Stimulated activated effector memory CD8-positive, alpha-beta T cell treated with anti-CD3 and anti-CD28 coated beads, Interleukin-12 subunit alpha, Interleukin-12 subunit beta, amount 100 ng/mL, for 72 hours (primary cell): ENCODE data around the gene KHDRBS2.

Source experiments
- ATAC-seq: fragments of 150-1000 bp; cut with Tn5 transposase; 2 replicates; pipeline ENCODE4 v1.10.0; 2021
- DNase-seq, 2 donors: peaks; one replicate each; pipeline ENCODE4 v3.0.0; 2021 to 2022; ENCODE audit warnings: low spot score in 2 of 2
- H3K27ac Mint-ChIP-seq: one replicate; pipeline ENCODE4 v1.8.0; 2022; ENCODE audit warnings: mild to moderate bottlenecking, mixed read lengths
- H3K36me3 Mint-ChIP-seq: one replicate; pipeline ENCODE4 v1.8.0; 2022; ENCODE audit warnings: mild to moderate bottlenecking, mixed read lengths
- H3K4me1 Mint-ChIP-seq: one replicate; pipeline ENCODE4 v1.8.0; 2022; ENCODE audit warnings: mixed read lengths
- H3K4me3 Mint-ChIP-seq: one replicate; pipeline ENCODE4 v1.8.0; 2022; ENCODE audit warnings: mild to moderate bottlenecking, mixed read lengths
- H3K9me3 Mint-ChIP-seq: one replicate; pipeline ENCODE4 v1.8.0; 2022; ENCODE audit warnings: mixed read lengths

The KHDRBS2 gene

GRCh38 chr6:61751986-61752385 lies 534.0 kb downstream of the KHDRBS2 start:
- ATAC-seq (no peak), DNase-seq (no peak)
- Mint-ChIP-seq H3K9me3 (peaks cover 13% of the 10 kb centered on the region), H3K4me3 (no peak overlapping the region), H3K36me3 (no peaks in the 10 kb centered on the region), H3K27ac (no peak overlapping the region), H3K4me1 (no peaks in the 10 kb centered on the region)

GRCh38 chr6:61745994-61746393 lies 540.0 kb downstream of the KHDRBS2 start:
- no peak overlapping the region for H3K4me3 Mint-ChIP-seq
- peaks cover 9% of the 10 kb centered on the region for H3K9me3 Mint-ChIP-seq

DNA sequence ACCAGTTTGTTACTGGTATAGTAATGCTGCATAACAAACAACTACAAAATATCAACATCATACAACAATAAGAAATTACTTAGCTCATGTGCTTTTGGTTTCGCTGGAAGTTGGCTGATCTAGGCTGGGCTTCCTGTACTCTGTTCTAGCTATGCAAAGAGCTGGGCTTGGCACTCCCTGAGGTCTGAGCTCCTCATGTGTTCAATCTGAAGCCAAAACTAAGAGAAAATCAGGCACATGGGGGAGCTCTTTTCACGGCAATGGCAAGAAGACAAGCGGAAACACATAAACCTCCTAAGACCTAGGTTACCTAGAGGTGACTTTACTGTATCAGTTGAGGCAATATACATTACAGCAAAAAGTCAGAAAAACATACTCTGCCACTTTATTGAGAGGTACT lies 574.2 kb downstream of the KHDRBS2 start:
- peaks cover 21% of the 10 kb centered on the region for H3K9me3 Mint-ChIP-seq
- no peaks in the 10 kb centered on the region for H3K4me1 Mint-ChIP-seq
- no peak overlapping the region for H3K27ac Mint-ChIP-seq
- DNase-seq (no peak), ATAC-seq (no peak)
- no peak overlapping the region for H3K4me3 Mint-ChIP-seq
- no peaks in the 10 kb centered on the region for H3K36me3 Mint-ChIP-seq

More at GRCh38 chr6:61745994-61746393, 540.0 kb downstream of the KHDRBS2 start:
- no peak for DNase-seq
- ATAC-seq = no peak
- Mint-ChIP-seq H3K4me1 (no peaks in the 10 kb centered on the region), H3K36me3 (no peaks in the 10 kb centered on the region), H3K27ac (no peak overlapping the region)

GRCh38 chr6:61688165-61688564 lies 597.9 kb downstream of the KHDRBS2 start:
- DNase-seq (no peak), ATAC-seq (no peak)
- no peak overlapping the region for H3K4me3 Mint-ChIP-seq
- no peak overlapping the region for H3K27ac Mint-ChIP-seq
- H3K36me3 Mint-ChIP-seq = no peaks in the 10 kb centered on the region
- H3K4me1 Mint-ChIP-seq = no peaks in the 10 kb centered on the region
- H3K9me3 Mint-ChIP-seq = peaks cover 10% of the 10 kb centered on the region

GRCh38 chr6:61682562-61682961 lies 603.5 kb downstream of the KHDRBS2 start:
- no peaks in the 10 kb centered on the region for H3K4me1 Mint-ChIP-seq
- no peak for DNase-seq

DNA sequence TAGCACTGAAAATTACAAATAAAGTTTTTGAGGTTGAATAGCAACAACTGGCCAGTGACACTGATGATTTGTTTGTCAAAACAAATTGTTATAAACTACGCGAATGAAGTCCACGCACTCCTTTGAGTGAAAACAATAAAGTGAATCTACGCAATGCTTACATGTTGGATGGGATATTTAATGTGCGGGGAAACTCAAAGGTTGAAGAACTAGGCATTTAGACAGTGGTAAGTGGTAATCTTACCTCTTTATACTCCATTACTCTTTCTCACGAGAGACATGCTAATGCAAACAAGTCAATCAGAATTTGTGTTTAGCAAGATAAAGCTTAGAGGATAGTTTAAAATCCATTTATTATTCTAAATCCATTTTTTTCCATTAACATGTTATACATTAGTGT lies 606.4 kb downstream of the KHDRBS2 start:
- H3K36me3 Mint-ChIP-seq = no peaks in the 10 kb centered on the region

More at GRCh38 chr6:61682562-61682961, 603.5 kb downstream of the KHDRBS2 start:
- no peak for ATAC-seq
- Mint-ChIP-seq H3K36me3 (no peaks in the 10 kb centered on the region), H3K27ac (no peak overlapping the region), H3K4me3 (no peak overlapping the region), H3K9me3 (peaks cover 13% of the 10 kb centered on the region)

GRCh38 chr6:61675734-61676133 lies 610.3 kb downstream of the KHDRBS2 start:
- H3K4me3 Mint-ChIP-seq = no peak overlapping the region
- no peaks in the 10 kb centered on the region for H3K36me3 Mint-ChIP-seq
- DNase-seq (no peak), ATAC-seq (no peak)
- H3K4me1 Mint-ChIP-seq = no peaks in the 10 kb centered on the region
- H3K9me3 Mint-ChIP-seq = peaks cover 12% of the 10 kb centered on the region
- H3K27ac Mint-ChIP-seq = no peak overlapping the region

More for the DNA sequence above, 606.4 kb downstream of the KHDRBS2 start:
- Mint-ChIP-seq H3K4me3 (no peak overlapping the region), H3K4me1 (no peaks in the 10 kb centered on the region), H3K27ac (no peak overlapping the region), H3K9me3 (peaks cover 9% of the 10 kb centered on the region)
- DNase-seq (no peak), ATAC-seq (no peak)

- ATAC-seq (no peak), DNase-seq (no peak)
- Mint-ChIP-seq H3K27ac (no peak overlapping the region), H3K4me3 (no peak overlapping the region), H3K36me3 (no peaks in the 10 kb centered on the region), H3K9me3 (peaks cover 17% of the 10 kb centered on the region), H3K4me1 (no peaks in the 10 kb centered on the region)
Measured at GRCh38 chr6:61649845-61650244, 636.2 kb downstream of the KHDRBS2 start.

DNA sequence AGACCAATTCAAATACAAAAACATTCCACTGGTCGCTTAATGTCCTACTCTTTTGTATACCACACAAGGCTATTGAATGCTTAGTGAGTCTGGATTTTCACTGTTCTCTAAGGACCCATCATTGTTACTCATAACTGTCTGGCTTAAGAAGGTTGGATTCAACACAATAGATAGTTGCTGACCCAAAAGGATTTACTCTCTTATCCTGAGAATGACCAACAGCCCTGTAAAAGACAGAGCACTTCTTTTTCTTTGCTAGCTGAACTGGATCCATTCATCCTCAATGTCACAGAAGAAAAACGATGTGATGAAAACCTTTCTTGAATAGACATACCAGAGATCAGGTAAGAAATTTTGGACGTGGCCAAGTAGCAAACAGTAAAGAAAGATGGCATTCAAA lies 645.6 kb downstream of the KHDRBS2 start:
- no peak overlapping the region for H3K4me3 Mint-ChIP-seq
- peaks cover 20% of the 10 kb centered on the region for H3K9me3 Mint-ChIP-seq
- no peaks in the 10 kb centered on the region for H3K36me3 Mint-ChIP-seq
- H3K27ac Mint-ChIP-seq = no peak overlapping the region
- ATAC-seq (no peak), DNase-seq (no peak)
- no peaks in the 10 kb centered on the region for H3K4me1 Mint-ChIP-seq
